CD4-positive, alpha-beta T cell (primary cell): ENCODE data around the gene SH3YL1. TPM values are rescaled to one million over a fixed set of nuclear protein-coding genes. Genes with fewer than 3 reads are reported as not detected.

ENCODE experiments used
- ATAC-seq: fragments of 200-7000 bp; cut with Tn5 transposase; one replicate; pipeline ENCODE4 v1.10.0; 2022; ENCODE audit warnings: mild to moderate bottlenecking; ENCODE audit not compliant: poor library complexity
- CTCF ChIA-PET: fragments of 350-600 bp; sonication (Branson Sonifier 250); formaldehyde crosslinking; loops from one replicate; lab custom pipeline; 2021; ENCODE audit warnings: antibody characterized with exemption, inconsistent platforms; lab: Charles Lee
- POLR2A ChIA-PET: fragments of 350-600 bp; sonication (Branson Sonifier 250); formaldehyde crosslinking; loops from one replicate; lab custom pipeline; 2021; ENCODE audit warnings: antibody characterized with exemption, inconsistent platforms; lab: Charles Lee
- DNase-seq, 14 experiments: peaks; one replicate each; pipeline ENCODE4 v3.0.0-alpha.2; 2013 to 2020; ENCODE audit warnings: mixed read lengths in 2 of 14
- H3K27ac ChIP-seq, 2 donors: one replicate each; pipeline versions ENCODE4 v1.5.1 to v1.7.0; 2013; ENCODE audit warnings: low read length in 2 of 2, low read depth in 1 of 2, mild to moderate bottlenecking in 1 of 2
- H3K27me3 ChIP-seq, 2 experiments: 1 replicate in 1 of 2; 2 replicates in 1 of 2; pipeline versions ENCODE4 v1.6.1 to v1.7.0; 2013; ENCODE audit warnings: low read length in 2 of 2, control low read depth in 1 of 2, mild to moderate bottlenecking in 1 of 2, moderate library complexity in 1 of 2; ENCODE audit not compliant: insufficient read depth in 2 of 2, control insufficient read depth in 1 of 2
- H3K36me3 ChIP-seq: one replicate; pipeline ENCODE4 v1.6.1; 2013; ENCODE audit warnings: low read length, control low read depth; ENCODE audit not compliant: insufficient read depth
- H3K4me1 ChIP-seq: one replicate; pipeline ENCODE4 v1.6.1; 2013; ENCODE audit warnings: low read length, control low read depth; ENCODE audit not compliant: insufficient read depth
- H3K4me3 ChIP-seq: one replicate; pipeline ENCODE4 v1.5.1; 2013; ENCODE audit warnings: mild to moderate bottlenecking, low read length, moderate library complexity
- H3K9me3 ChIP-seq, 2 experiments: 1 replicate in 1 of 2; 2 replicates in 1 of 2; pipeline versions ENCODE4 v1.6.1 to v1.7.0; 2013; ENCODE audit warnings: low read length in 2 of 2, mild to moderate bottlenecking in 2 of 2, control low read depth in 1 of 2, moderate library complexity in 1 of 2; ENCODE audit not compliant: control insufficient read depth in 1 of 2, insufficient read depth in 1 of 2
- H3K27ac Mint-ChIP-seq: one replicate; pipeline ENCODE4 v1.8.0; 2020; ENCODE audit warnings: mixed read lengths
- H3K27me3 Mint-ChIP-seq: one replicate; pipeline ENCODE4 v1.8.0; 2021; ENCODE audit warnings: mixed read lengths
- H3K36me3 Mint-ChIP-seq: one replicate; pipeline ENCODE4 v1.8.0; 2021; ENCODE audit warnings: low read depth, mixed read lengths
- H3K4me1 Mint-ChIP-seq: one replicate; pipeline ENCODE4 v1.8.0; 2021; ENCODE audit warnings: low read depth, mixed read lengths
- H3K4me3 Mint-ChIP-seq: one replicate; pipeline ENCODE4 v1.8.0; 2020; ENCODE audit warnings: mild to moderate bottlenecking, mixed read lengths
- H3K9me3 Mint-ChIP-seq: one replicate; pipeline ENCODE4 v1.8.0; 2020; ENCODE audit warnings: mixed read lengths
- CTCF ChIP-seq: fragments of 200-600 bp; IDR thresholded peaks from one replicate; pipeline ENCODE4 v1.8.0; 2022; ENCODE audit warnings: antibody characterized with exemption, mild to moderate bottlenecking
- intact Hi-C, 2 experiments: fragments of 100-400 bp; cut with DNase I in 1 of 2; cut with micrococcal nuclease in 1 of 2; formaldehyde crosslinking; loops; one replicate each; pipeline versions ENCODE4 v1.15.1 to v1.9.0; 2023 to 2025; cut with DNase I, micrococcal nuclease
- total RNA-seq, 174 experiments: library from RNA in 2 of 174; stranded (reverse) in 2 of 174; gene quantifications; one replicate each; pipeline ENCODE4 v1.2.3 and lab custom pipeline; 2021 to 2026

SH3YL1 gene
- total RNA-seq, 2 experiments from 2014 or later: 59.7 to 61.9 TPM

GRCh38 chr2:213932-214693 lies 49.7 kb downstream of the SH3YL1 start:
- ChIA-PET POLR2A (interaction anchor here (1.4 kb wide), 1 partner anchor 38 kb away, joined by 4 read pairs; no protein-coding TSS in a partner anchor), CTCF (no interaction called here)
- H3K36me3 Mint-ChIP-seq: peaks cover 14% of the 10 kb centered on the region
- intact Hi-C loops: no loop called here
- DNase-seq: no peak
- no peak overlapping the region for H3K4me3 Mint-ChIP-seq
- no peaks in the 10 kb centered on the region for H3K4me1 ChIP-seq
- ATAC-seq: no peak
- no peak for TF ChIP-seq CTCF
- no peaks in the 10 kb centered on the region for H3K9me3 Mint-ChIP-seq
- no peaks in the 10 kb centered on the region for H3K36me3 ChIP-seq
- H3K9me3 ChIP-seq: no peaks in the 10 kb centered on the region
- no peak overlapping the region for H3K27ac ChIP-seq
- H3K27me3 ChIP-seq: no peaks in the 10 kb centered on the region
- H3K4me3 ChIP-seq: no peak overlapping the region
- no peak overlapping the region for H3K27ac Mint-ChIP-seq
- no peaks in the 10 kb centered on the region for H3K4me1 Mint-ChIP-seq
- peaks cover 5% of the 10 kb centered on the region for H3K27me3 Mint-ChIP-seq

GRCh38 chr2:211486-212184 lies 52.2 kb downstream of the SH3YL1 start:
- intact Hi-C loops: no loop called here
- no peak for TF ChIP-seq CTCF
- Histone ChIP-seq H3K27me3 (no peaks in the 10 kb centered on the region), H3K4me1 (no peaks in the 10 kb centered on the region), H3K4me3 (no peak overlapping the region), H3K36me3 (no peaks in the 10 kb centered on the region), H3K27ac (no peak overlapping the region), H3K9me3 (no peaks in the 10 kb centered on the region)
- no peak for ATAC-seq
- no peak overlapping the region for H3K4me3 Mint-ChIP-seq
- H3K4me1 Mint-ChIP-seq: no peaks in the 10 kb centered on the region
- peaks cover 5% of the 10 kb centered on the region for H3K27me3 Mint-ChIP-seq
- CTCF ChIA-PET: interaction anchor here (0.5 kb wide), 1 partner anchor 90 kb away, joined by 5 read pairs; no protein-coding TSS in a partner anchor
- POLR2A ChIA-PET: interaction anchor here (0.9 kb wide), 1 partner anchor 35 kb away, joined by 3 read pairs; no protein-coding TSS in a partner anchor
- no peak overlapping the region for H3K27ac Mint-ChIP-seq
- DNase-seq: no peak
- H3K36me3 Mint-ChIP-seq: no peaks in the 10 kb centered on the region
- no peaks in the 10 kb centered on the region for H3K9me3 Mint-ChIP-seq

GRCh38 chr2:210660-211059 lies 53.2 kb downstream of the SH3YL1 start:
- no peak for DNase-seq

More at GRCh38 chr2:210660-211059, 53.2 kb downstream of the SH3YL1 start:
- H3K27me3 ChIP-seq: no peaks in the 10 kb centered on the region
- no peak for ATAC-seq
- H3K4me3 ChIP-seq: no peak overlapping the region
- H3K36me3 ChIP-seq: no peaks in the 10 kb centered on the region
- ChIA-PET CTCF (no interaction called here), POLR2A (no interaction called here)
- intact Hi-C loops: no loop called here
- H3K4me1 ChIP-seq: no peaks in the 10 kb centered on the region
- Mint-ChIP-seq H3K27ac (no peak overlapping the region), H3K4me1 (no peaks in the 10 kb centered on the region), H3K9me3 (no peaks in the 10 kb centered on the region), H3K27me3 (peaks cover 5% of the 10 kb centered on the region), H3K4me3 (no peak overlapping the region), H3K36me3 (no peaks in the 10 kb centered on the region)
- no peaks in the 10 kb centered on the region for H3K9me3 ChIP-seq
- no peak overlapping the region for H3K27ac ChIP-seq
- TF ChIP-seq CTCF: no peak
